GM23248 (cell line): ENCODE measurements around the gene NHS.

Source experiments
- EZH2 ChIP-seq: fragments of 200-600 bp; sonication (generic); IDR thresholded peaks from 2 replicates; pipeline ENCODE4 v1.6.1; 2018; ENCODE audit warnings: antibody characterized with exemption, mild to moderate bottlenecking; ENCODE audit not compliant: insufficient read depth, poor library complexity, severe bottlenecking
- EZH2phosphoT487 ChIP-seq: fragments of 200-600 bp; sonication (generic); IDR thresholded peaks from 2 replicates; pipeline ENCODE4 v1.6.1; 2018; ENCODE audit warnings: antibody characterized with exemption, moderate library complexity, mild to moderate bottlenecking, low read depth; ENCODE audit not compliant: insufficient read depth

- TF ChIP-seq EZH2, result no peak
- TF ChIP-seq EZH2phosphoT487, result no peak
These were observed 239.1 kb downstream of the NHS start for GRCh38 chrX:17613979-17614588.
